OCI-LY7 (cell line): ENCODE results near the gene GEN1.

Source experiments
- EZH2phosphoT487 ChIP-seq: fragments of 200-600 bp; sonication (generic); IDR thresholded peaks from 2 replicates; pipeline ENCODE4 v1.6.1; 2018; ENCODE audit warnings: low read depth, borderline replicate concordance, mild to moderate bottlenecking, mixed run types, antibody characterized with exemption, low read length, moderate library complexity, mixed read lengths
- TF ChIP-seq, protein P1 (sequence below): fragments of 200-600 bp; sonication (generic); conservative IDR thresholded peaks from 2 replicates; pipeline ENCODE4 v1.5.1; 2014; ENCODE audit warnings: mild to moderate bottlenecking, antibody characterized with exemption, low read length, moderate library complexity, mixed read lengths

DNA sequence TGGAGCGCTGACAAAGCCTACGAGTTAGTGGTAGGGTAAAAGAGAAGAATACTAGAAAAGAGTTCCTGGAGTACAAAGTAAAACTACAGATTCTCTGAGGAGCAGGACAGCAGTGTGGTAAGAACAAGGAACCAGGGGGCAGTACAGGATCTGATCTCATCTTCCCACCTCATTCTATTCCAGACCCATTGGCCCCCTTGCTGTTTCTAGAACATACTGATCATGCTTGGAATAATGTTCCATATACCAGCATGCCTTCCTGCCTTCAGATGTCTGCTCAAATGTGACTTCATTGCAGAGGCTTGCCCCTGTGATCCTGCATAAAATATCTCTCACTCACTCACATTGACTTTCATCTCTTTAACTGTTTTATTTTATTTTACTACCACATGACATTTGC is 81.6 kb downstream of the GEN1 start:
- TF ChIP-seq, protein P1, sequence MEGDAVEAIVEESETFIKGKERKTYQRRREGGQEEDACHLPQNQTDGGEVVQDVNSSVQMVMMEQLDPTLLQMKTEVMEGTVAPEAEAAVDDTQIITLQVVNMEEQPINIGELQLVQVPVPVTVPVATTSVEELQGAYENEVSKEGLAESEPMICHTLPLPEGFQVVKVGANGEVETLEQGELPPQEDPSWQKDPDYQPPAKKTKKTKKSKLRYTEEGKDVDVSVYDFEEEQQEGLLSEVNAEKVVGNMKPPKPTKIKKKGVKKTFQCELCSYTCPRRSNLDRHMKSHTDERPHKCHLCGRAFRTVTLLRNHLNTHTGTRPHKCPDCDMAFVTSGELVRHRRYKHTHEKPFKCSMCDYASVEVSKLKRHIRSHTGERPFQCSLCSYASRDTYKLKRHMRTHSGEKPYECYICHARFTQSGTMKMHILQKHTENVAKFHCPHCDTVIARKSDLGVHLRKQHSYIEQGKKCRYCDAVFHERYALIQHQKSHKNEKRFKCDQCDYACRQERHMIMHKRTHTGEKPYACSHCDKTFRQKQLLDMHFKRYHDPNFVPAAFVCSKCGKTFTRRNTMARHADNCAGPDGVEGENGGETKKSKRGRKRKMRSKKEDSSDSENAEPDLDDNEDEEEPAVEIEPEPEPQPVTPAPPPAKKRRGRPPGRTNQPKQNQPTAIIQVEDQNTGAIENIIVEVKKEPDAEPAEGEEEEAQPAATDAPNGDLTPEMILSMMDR: no peak
- TF ChIP-seq EZH2phosphoT487: no peak
